Cerebellar nuclear complex (tissue), 1 donor: ENCODE results near the gene FGD4.
"Not testable (repeated sequence)": the region's sequence is repeated elsewhere in the genome, so short reads cannot be mapped to it uniquely, and the experiment has no call there.

Source experiments
- DNase-seq, 2 experiments: peaks; one replicate each; lab custom pipeline; 2025; lab: John Stamatoyannopoulos, UW

Gene FGD4

DNA sequence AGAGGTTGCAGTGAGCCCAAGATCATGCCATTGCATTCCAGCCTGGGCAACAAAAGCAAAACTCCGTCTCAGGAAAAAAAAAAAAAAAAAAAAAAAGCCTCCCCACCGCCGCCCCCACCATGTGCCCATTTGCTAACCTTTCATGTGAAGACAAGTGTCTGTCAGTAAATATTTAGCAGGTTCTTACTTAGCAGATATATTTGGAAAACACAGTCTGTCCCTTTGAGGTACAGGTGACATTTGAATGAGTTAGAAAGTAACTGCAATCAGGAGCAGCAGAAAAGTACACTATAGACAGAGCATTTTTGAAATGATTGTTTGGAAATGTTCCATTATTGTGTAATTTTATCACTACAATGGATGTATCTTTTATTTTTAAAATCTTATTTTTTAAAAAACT, 119.7 kb downstream of the FGD4 start:
- DNase-seq: no peak

DNA sequence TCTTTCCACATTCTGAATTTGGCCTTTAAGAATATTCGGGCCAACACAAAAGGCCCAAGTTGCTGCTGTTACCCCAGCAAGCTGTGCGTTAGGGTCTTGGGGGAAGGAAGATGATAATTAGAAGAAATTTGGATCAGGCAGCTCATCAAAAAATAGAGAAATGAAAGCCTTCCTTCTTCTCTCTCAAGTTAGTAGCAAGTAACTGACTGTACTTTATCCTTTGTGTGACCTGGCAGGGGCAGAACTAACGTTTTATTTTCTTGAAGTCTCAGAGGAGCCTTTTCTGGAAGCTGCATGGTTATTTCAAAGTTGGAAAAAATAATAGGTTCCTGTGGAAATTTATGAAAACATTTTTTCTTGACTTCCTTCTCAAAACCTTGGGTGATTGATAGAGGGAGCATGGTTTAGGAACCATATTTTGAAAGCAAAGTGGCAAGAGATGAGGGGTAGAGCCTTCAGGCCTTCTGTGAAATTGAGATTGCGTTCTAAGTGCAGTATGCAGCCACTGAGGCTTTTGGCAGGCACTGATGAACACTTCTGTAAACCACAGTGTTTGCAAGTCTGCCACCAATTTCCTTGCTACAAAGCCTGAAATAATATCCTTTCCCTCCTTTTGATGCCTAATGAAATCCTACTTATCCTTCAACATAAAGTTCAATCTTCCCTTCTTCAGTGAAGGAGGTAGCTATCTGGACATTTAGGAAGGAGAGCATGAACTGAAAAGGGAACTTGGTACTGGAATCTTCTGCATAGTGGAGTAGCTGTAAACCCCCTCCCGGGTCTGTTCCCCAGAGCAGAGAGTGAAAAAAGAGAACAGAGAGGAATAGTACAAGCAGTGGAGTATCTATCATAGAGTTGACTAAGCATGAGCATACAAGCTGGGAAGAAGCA, 123.2 kb downstream of the FGD4 start:
- no peak for DNase-seq

DNA sequence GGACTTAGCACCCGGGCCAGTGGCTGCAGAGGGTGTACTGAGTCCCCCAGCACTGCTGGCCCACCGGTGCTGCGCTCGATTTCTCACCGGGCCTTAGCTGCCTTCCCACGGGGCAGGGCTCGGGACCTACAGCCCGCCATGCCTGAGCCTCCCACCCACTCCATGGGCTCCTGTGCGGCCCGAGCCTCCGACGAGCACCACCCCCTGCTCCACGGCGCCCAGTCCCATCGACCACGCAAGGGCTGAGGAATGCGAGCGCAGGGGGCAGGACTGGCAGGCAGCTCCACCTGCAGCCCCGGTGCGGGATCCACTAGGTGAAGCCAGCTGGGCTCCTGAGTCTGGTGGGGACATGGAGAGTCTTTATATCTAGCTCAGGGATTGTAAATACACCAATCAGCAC, 126.4 kb downstream of the FGD4 start:
- not testable (repeated sequence) for DNase-seq

DNA sequence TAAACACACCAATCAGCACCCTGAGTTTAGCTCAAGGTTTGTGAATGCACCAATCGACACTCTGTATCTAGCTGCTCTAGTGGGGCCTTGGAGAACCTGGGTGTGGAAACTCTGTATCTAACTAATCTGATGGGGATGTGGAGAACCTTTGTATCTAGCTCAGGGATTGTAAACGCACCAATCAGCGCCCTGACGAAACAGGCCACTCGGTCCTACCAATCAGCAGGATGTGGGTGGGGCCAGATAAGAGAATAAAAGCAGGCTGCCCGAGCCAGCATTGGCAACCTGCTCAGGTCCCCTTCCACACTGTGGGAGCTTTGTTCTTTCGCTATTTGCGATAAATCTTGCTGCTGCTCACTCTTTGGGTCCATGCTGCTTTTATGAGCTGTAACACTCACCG, 127.0 kb downstream of the FGD4 start:
- DNase-seq: not testable (repeated sequence)

DNA sequence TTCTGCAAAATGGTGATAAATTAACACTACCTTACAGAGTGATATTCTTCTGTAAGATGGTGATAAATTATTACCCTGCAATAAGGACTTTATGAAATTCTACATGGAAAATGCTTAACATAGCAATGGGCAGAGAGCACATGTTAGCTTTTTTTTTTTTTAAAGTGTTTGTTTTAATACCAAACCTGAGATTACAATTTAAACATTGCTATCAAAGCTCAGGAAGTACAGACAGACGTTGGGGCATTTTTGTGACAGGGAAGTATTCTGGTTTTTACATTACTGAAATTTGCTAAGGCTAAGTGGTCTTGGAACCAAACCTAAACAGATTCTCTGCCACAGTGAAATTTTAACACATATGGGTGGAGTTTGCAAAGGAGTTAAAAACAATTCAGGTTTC, 133.1 kb downstream of the FGD4 start:
- no peak for DNase-seq

DNA sequence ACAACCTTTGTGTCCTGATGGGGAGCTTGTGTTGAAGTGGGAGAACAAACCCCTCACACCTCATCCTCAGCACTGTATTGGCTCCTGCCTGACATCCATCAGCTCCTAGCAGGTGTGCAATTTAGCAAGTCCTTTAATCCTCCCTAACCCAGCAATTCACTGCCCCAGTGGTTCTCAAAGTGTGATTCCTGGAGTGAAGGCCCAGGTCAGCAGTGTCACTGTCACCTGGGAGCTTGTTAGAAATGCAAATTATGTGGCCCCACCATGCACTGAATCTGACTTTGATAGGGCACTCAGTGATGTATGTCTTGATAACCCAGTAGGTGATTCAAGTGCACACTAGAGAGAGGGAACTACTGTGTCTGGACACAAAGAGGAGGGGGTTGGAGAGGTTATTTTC, 133.6 kb downstream of the FGD4 start:
- DNase-seq: no peak

DNA sequence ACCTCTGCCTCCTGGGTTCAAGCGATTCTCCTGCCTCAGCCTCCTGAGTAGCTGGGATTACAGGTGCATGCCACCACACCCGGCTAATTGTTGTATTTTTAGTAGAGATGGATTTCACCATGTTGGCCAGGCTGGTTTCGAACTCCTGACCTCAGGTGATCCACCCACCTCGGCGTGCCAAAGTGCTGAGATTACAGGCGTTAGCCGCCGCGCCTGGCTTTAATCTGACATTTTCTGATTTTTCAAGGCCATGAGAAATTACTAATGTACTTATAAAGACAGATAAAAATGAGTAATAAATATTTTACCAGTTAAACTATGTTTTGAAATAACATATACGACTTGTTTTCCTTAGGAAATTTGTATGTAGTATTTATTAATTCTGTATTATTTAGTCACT, 134.1 kb downstream of the FGD4 start:
- not testable (repeated sequence) for DNase-seq

DNA sequence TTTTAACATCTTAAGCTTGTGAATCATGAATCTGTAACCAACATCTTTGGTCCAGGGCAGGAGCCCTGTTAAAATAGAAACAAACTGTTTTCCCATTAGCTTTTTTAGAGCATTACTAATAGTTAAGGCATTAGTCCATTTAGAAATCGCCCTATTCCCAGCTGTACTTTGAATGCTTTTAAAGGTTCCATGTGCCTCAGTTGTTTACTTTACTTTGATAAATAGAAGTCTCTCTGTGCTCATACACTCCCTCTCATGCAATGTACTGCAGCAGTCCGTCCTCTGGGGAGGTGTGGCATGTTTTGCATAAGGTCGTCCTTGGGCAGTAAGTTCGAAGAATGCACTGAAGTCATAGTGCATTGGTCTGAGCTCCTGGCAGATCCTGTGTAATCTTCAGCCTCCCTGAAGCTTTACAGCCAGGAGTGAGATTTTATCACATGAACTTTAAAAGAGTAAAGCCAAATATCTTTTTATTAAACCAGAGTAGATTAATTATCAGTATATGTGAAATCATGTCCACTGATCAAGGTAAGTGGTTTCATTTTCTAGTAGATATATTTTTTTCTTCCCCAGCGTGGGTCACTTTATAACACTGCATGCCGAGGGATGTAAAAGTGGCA, 134.7 kb downstream of the FGD4 start:
- DNase-seq: no peak

DNA sequence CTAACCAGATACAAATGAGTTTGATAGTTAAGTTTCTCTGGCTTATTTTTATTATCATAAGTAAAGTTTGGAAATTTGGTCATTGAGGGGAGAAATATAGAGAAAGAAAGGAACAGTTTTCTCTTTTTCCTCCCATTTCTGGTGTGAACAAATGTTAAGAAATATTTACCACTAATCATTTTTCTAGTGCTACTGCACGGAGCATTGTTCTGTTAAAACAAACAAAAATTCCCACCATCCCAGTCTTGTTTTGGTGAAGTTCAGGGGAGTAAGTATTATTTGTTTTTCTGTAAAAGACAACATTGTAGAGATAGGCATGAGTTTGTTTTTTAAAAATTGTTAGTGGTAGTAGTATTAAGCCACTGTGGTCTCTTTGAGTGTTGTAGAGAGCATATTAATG, 135.3 kb downstream of the FGD4 start:
- no peak for DNase-seq

DNA sequence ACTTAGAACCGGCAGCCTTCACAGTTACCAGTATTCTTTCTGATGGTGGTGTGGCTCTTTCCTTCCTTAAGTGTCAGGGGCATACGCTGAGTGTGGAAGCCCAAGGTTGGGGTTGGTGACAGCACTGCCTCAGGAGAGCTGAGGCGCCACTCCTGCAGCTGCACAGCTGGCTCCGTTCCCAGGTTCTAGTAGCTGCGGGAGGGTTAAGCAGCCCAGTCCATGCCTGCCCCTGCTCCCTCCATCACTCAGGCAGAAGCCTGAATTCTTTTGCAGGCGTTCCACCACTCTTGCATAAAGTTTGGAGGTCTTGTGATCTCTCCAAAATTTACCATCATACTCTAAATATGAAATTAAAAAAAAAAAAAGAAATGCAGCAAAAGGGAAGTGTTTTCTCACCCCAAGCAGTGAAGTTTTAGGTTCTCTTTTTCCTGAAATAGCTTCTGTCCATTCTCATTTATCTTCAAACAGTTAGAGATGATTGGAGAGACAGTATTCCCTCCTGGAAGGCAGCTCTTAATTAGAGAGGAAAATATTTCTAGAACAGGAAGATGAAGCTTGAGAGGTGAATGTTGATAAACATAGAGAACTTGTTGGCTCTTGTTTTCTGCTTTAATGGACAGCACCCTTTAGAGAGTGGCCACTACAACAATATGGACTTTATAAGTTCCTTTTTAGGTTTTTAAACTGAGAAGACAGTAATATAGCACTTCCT, 136.1 kb downstream of the FGD4 start:
- DNase-seq: no peak

DNA sequence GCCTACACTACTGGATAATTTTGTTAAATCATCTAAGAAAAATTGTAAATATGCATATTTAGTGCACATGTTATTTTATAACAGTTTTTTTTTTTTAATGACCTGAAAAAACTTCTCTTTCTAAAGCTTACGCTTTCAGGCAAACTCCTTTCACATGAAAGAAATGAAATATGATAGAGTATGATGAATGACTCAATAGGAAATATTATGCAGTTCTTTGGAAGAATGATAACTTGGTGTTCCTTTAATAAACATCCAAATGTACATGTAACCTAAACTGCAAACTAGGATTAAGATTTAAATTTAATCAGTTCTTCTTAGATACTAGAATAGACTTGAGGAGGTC, 136.6 kb downstream of the FGD4 start:
- DNase-seq: no peak

DNA sequence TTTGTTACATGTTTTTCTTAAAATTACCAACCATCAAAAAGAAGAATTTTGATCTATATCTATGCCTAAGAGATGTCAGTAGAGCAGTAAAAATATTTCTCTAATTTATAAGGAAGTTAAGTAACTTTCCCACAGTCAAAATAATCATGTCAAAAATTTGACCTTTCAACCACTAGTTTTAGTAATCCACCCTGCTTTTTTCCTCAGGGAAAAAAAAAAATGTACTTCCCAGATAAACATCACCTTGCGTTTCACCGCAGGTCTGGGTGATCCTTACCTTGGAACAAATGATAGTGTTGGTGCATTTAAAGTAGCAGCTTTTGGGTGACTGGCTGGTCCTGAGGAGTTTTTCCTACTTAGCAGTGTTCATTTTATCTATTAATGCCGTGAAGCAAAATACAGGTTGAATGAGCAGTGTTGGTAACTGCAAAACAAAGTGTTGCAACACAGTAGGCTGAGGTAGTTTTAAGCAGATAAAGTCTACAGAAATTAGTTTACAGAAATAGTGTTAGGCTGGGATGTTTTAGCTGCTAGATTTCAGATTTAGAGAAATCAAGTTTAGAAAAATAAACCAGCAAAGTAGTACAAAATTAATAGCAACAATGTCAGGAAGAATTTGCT, 142.5 kb downstream of the FGD4 start:
- DNase-seq: no peak

DNA sequence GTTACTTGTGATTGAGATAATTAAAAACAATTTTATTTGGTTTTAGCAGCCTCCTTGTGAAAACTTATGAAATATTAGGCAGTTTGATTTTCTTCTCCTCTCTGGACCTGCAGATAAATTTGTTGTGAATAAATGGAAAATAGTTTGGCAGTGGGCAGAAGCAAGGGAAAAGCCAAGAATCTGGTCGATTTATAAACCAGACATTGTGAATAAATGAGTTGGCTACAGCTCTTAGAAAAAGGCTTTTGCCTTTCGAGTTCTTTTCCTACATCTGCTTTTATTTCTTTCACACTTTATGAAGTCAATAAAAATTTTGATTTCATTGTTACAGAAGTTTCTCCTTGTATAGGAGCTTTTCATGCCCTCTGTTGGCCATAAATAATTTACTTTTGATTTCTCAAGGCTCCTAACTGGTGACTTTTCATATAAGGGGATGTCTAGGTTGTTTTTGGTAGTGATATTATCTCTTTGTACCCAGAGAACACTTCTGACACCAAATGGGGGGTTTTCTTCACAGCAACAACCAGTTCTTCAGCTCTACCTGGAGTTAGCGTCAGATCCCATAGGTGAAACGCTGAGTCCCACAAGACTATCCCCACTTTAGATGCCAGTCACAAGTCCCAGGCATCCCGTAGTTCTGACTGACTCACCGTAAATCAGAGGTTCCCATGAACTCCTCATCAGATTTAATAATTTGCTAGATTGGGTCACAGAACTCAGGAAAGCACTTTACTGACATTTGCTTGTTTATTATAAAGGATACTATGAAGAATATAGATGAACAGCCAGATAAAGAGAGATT, 143.3 kb downstream of the FGD4 start:
- DNase-seq: no peak

DNA sequence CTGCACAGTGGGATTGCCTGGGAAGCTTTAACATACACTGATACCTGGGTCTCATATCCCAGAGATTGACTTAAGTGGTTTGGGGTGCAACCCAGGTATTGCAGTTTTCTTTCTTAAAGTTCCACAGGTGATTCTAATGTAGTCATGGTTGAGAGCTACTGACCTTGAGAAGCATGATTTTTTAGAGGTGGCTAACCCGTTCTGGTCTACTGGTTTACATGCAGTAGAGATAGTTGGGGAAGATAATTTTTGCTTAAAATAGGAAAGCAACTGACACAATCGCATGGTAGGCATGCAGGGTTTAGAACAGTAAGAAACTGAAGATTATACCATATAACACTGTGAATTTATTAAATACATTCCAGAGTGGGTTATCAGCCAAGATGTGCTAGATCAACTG, 145.5 kb downstream of the FGD4 start:
- no peak for DNase-seq

DNA sequence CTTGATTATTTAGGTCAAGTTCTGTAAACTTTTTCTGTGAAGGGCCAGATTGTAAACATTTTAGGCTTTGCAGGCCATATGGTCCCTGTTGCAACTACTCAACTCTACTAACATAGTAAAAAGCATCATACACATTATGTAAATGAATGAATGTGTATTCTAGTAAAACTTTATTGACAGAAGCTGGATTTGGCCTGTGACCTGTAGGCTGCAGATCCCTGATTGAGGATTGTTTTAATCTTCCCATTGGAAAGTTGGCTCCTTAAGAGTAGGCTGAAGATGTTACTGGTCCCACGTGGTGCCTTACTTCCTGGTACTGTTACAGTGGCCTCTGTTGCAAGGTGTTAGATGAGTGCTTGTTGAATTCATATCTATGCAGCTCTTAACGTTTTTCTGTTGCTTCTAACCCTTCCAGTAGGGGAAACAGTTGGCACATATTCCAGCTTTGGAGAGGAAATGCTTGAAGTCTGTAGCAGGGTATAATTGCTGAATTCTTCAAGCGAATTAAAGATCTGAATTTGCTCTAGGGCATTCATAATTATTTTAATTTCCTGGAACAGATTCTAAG, 146.1 kb downstream of the FGD4 start:
- DNase-seq: no peak

DNA sequence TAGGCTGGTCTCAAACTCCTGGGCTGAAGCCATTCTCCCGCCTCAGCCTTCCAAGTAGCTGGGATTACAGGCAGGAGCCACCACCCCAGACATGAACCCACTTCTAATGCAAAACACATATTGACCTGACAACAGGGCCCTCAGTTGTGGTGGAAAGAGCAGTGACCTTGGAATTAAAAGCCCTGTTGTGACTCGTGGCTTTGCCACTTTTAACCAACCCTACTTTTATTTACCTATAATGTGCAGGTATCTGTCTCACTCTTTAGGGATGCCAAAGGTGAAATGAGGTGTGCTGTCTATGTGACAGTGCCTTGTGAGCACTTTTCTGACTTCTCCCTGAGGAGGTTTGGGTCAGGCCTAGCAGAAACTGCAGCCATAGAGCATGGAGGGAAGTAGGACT, 146.9 kb downstream of the FGD4 start:
- no peak for DNase-seq

DNA sequence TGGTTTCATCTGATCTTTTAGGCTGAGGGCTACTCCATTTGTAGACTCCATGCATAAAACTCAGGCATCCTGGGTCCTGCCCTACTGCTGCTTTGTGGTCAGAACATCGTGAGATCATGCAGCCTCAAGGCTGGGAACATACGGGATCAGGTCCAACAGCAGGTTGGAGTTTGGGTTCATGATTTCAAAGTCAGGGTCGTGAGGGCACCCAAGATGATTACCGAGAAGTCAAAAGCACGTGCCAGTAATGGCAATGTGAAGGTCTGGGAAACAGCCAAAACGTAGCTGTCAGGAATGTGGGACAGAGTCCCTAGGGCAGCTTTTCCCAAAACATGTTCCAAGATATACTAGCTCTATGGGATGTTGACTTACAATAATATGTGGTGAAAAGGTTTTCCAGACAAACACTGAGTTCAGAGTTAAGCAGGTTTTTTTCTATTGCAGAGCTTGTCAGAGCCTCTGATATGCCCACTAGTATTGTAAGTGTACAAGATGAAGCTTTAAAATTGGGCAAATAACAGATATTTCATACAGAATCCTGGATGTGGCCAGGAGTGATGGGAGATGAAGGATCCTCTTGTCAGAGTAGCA, 149.4 kb downstream of the FGD4 start:
- DNase-seq: no peak

DNA sequence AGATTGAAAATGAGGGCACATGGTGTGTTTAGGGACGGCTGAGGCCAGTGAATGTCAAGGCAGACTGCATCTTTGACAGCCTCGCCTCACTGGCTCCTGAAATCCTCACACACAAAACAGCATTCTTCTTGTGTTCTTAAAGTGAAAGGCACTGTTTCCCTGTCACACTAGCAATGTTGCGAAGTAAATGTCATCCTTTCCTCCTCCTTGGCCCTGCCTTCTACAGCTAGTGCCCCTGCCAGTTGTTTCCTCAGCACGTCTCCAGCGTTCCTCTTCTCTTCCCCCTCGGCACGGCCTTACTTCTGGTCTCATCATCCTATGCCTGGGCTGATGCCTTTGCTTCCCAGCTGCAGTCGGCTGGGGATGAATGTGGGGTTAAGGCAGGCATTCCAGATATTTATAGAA, 150.3 kb downstream of the FGD4 start:
- no peak for DNase-seq

DNA sequence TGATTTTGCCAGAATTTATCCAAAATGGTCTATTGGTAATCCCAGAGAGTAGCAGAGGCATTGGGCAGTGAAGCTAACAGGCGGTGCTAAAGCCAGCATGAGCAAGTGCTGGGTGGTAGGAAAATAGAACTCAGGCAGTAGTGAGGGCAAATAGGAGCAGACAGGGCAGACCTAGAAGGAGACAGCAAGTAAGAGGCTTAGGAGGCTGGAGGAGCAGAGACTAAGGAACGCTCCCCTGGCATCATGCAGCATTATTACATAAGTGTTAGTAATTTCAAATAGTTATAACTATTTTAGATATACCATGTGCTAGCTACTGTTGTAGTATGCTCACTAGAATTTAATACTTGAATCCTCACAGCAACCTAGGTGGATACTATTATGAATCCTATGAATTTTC, 151.7 kb downstream of the FGD4 start:
- DNase-seq: no peak

DNA sequence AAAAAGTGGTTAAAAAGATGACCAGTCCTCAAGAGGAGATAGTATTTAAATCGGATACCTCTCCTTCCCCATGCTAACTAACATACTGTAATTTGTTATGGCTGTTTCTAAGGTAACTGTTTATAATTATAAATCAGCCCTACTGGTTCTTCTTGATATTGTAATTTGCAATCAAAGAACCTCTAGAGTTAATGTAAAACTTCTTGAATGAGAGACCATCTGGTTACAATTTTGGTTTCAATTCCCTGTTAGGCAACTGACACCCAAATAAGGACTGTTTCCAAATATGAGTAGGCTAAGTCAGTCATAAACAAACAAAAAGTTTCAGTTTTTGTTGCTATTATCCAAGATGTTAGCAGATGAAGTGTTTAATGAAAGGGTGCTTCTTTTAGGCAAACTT, 159.5 kb downstream of the FGD4 start:
- no peak for DNase-seq

DNA sequence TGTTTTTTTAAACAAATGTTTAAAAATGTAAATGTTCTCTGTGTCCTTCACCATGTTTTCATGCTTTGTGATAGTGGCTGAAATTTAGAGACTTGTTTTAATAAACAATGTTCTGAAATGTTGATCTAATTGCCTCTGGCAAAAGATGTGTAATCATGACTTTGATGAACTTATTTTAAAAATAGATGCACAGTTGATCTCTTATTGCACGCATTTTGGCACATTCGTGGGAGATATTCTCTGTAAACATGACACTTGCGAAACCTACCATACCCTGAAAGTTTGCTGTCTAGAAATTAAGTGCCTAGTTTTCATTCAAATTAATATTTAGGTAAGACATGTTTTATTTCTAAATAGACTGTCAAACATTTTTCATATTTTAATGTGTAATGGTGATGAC, 160.1 kb downstream of the FGD4 start:
- DNase-seq: no peak
